NB4 (cell line): ENCODE results near the gene AURKA.

Experiments
- DNase-seq: peaks from one replicate; pipeline ENCODE4 v3.0.0; 2010; ENCODE audit warnings: low read depth
- H3K4me3 ChIP-seq: one replicate; pipeline ENCODE4 v1.5.1; 2011; ENCODE audit warnings: mild to moderate bottlenecking, low read depth, low read length, moderate library complexity
- MAX ChIP-seq: IDR thresholded peaks from 2 replicates; pipeline ENCODE4 v1.6.1; 2011; ENCODE audit warnings: low read depth, low read length
- MYC ChIP-seq: IDR thresholded peaks from 2 replicates; pipeline ENCODE4 v1.6.1; 2011; ENCODE audit warnings: low read depth, low read length
- POLR2A ChIP-seq: IDR thresholded peaks from 2 replicates; pipeline ENCODE4 v1.6.1; 2011; ENCODE audit warnings: mild to moderate bottlenecking; ENCODE audit not compliant: insufficient read length; ENCODE audit errors: extremely low read depth
- TF ChIP-seq, protein P1 (sequence below): IDR thresholded peaks from one replicate; pipeline ENCODE4 v1.5.1; 2012; ENCODE audit warnings: low read depth, low read length

AURKA gene

GRCh38 chr20:56362833-56363413 is 29.1 kb downstream of the AURKA start:
- TF ChIP-seq MYC (no peak), POLR2A (no peak), MAX (no peak)
- TF ChIP-seq, protein P1, sequence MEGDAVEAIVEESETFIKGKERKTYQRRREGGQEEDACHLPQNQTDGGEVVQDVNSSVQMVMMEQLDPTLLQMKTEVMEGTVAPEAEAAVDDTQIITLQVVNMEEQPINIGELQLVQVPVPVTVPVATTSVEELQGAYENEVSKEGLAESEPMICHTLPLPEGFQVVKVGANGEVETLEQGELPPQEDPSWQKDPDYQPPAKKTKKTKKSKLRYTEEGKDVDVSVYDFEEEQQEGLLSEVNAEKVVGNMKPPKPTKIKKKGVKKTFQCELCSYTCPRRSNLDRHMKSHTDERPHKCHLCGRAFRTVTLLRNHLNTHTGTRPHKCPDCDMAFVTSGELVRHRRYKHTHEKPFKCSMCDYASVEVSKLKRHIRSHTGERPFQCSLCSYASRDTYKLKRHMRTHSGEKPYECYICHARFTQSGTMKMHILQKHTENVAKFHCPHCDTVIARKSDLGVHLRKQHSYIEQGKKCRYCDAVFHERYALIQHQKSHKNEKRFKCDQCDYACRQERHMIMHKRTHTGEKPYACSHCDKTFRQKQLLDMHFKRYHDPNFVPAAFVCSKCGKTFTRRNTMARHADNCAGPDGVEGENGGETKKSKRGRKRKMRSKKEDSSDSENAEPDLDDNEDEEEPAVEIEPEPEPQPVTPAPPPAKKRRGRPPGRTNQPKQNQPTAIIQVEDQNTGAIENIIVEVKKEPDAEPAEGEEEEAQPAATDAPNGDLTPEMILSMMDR, result no peak
- DNase-seq, result no peak
- no peak overlapping the region for H3K4me3 ChIP-seq

GRCh38 chr20:56361900-56362299 is 30.1 kb downstream of the AURKA start:
- TF ChIP-seq MYC (no peak), POLR2A (no peak), MAX (no peak)
- TF ChIP-seq, protein P1, result no peak

GRCh38 chr20:56360908-56361205 is 31.2 kb downstream of the AURKA start:
- no peak for DNase-seq
- TF ChIP-seq, protein P1, result no peak
- TF ChIP-seq MYC, result no peak
- TF ChIP-seq MAX, result no peak
- no peak for TF ChIP-seq POLR2A
- H3K4me3 ChIP-seq, result no peak overlapping the region

More at GRCh38 chr20:56361900-56362299, 30.1 kb downstream of the AURKA start:
- no peak for DNase-seq
- no peak overlapping the region for H3K4me3 ChIP-seq

DNA sequence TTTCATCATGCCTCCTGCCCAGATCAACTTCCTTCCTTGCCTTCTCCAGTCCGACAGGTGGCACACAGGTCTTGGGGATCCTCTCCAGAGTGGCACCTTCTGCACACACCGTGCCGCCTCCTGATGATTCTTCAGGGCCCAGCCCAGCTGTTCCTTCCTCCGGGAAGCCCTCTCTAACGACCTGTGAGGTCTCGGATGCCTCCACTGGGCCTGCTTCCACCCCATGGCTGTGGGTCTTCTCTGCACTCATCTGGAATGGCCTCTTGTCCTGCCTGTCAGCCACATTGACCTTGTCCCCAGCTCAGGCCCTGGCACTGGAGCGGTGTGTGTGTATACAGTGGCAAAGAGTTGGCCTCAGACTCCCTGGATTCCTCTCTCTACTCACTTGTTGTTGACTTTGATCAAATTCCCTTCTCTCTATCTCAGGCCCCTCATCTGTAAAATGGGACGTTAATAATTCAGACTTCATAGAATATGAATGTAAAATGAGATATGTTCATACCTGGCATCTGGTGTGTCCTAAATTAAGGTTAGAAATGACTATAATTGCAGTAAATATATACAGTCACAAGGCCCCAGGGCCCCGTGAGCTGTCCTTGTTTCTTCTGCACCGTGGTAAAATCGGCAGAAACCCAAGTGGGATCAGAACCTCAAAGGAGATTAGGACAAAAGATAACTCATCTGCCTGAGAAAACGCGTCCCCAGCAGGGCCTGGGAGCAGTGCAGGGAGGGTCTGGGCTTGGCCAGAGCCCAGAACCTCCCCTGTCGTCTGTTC is 31.7 kb downstream of the AURKA start:
- TF ChIP-seq POLR2A (no peak), MAX (no peak), MYC (no peak)
- TF ChIP-seq, protein P1, result no peak
- no peak overlapping the region for H3K4me3 ChIP-seq
- no peak for DNase-seq

DNA sequence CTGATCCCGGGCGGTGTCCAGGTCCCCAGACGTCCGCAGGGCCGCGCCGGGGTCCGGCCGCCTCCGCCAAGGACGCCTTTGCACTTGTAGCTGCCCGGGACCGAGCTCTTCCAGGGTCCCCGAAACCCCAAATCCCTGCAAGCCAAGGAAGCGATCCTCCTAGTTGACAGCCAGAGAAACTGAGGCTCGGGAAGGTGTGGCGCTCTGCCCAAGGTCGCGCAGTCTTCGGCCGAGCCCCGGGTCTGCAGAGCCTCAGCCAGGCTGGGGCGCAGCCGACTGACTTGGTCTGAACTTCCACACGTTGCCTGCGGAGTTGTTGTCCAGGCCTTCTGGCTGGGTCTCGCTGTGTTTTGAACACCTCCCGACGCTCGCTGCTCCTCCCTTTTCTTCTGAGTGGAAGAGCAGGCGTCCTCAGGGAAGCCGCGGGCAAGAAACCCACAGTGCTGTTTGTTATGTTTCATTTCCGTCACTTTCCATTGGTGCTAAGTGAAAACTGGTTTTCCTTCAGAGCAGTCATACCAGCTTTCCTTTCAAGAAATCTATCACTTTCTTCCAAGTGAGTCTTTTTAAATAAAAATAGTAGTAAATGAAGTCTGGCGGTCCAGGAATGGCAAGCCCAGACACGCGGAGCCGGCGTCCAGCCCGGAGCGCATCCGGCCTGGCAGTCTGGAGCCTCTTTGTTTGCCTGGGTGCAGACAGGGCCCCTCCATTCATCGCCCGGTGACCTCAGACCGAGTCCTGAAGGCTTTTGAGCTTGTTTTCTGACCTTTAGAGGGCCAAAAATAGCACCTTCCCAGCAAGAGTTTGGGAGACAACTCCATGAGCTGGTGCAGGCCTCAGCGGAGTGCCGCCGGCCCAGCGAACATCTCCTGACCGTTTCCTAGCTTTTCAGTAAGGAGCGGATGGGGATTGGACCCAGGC is 32.5 kb downstream of the AURKA start:
- peak; percentile 36 for DNase-seq
- TF ChIP-seq, protein P1, result no peak
- TF ChIP-seq MYC (no peak), MAX (no peak), POLR2A (no peak)
- peak overlapping the region; percentile 48 for H3K4me3 ChIP-seq
